Endothelial cell of umbilical vein (primary cell): ENCODE results near the gene USH2A. TPM values are rescaled to one million over a fixed set of nuclear protein-coding genes. Genes with fewer than 3 reads are reported as not detected.

Experiments used
- BruUV-seq: library from RNA; stranded (reverse); fragments of 400-500 nt; replicated peaks from 2 replicates; lab custom pipeline; 2021; lab: Mats Ljungman, UMichigan
- CTCF ChIA-PET: fragments of 300-600, 350-600 bp; sonication (Branson Sonifier 250); formaldehyde crosslinking; loops from one replicate; lab custom pipeline; 2021; ENCODE audit warnings: antibody characterized with exemption, inconsistent platforms; lab: Charles Lee
- POLR2A ChIA-PET: fragments of 300-600, 350-600 bp; sonication (Branson Sonifier 250); formaldehyde crosslinking; loops from one replicate; lab custom pipeline; 2021; ENCODE audit warnings: antibody characterized with exemption, inconsistent platforms; lab: Charles Lee
- DNase-seq: peaks from one replicate; pipeline ENCODE4 v3.0.0-alpha.2; 2011; ENCODE audit warnings: low read depth, low spot score
- FAIRE-seq: peaks from 2 replicates; lab custom pipeline; 2011; peaks lifted over from hg19 to GRCh38; lab: Jason Lieb, UNC
- H2AFZ ChIP-seq: 2 replicates; pipeline ENCODE4 v1.6.0; 2012; ENCODE audit warnings: low read depth, low read length, control low read depth, inconsistent platforms
- H3K27ac ChIP-seq: 2 replicates; pipeline ENCODE4 v1.5.1; 2011; ENCODE audit warnings: low read depth, mild to moderate bottlenecking, control low read depth, low read length, moderate library complexity; ENCODE audit not compliant: insufficient read depth
- H3K27me3 ChIP-seq, 2 experiments: 2 replicates each; pipeline versions ENCODE4 v1.6.0 to v1.6.1; 2011; ENCODE audit warnings: low read length in 2 of 2, mixed read lengths in 1 of 2; ENCODE audit not compliant: control insufficient read depth in 2 of 2, insufficient read depth in 2 of 2
- H3K36me3 ChIP-seq, 2 experiments: 2 replicates in 1 of 2; 3 replicates in 1 of 2; pipeline ENCODE4 v1.5.1; 2011; ENCODE audit warnings: low read length in 2 of 2, mild to moderate bottlenecking in 1 of 2, moderate library complexity in 1 of 2; ENCODE audit not compliant: control insufficient read depth in 2 of 2, insufficient read depth in 2 of 2; ENCODE audit errors: extremely low read depth in 1 of 2
- H3K4me1 ChIP-seq: 3 replicates; pipeline ENCODE4 v1.5.1; 2011; ENCODE audit warnings: mild to moderate bottlenecking, low read length; ENCODE audit not compliant: control insufficient read depth, insufficient read depth; ENCODE audit errors: extremely low read depth
- H3K4me2 ChIP-seq: 2 replicates; pipeline ENCODE4 v1.6.1; 2011; ENCODE audit warnings: low read length, control low read depth, mixed read lengths; ENCODE audit not compliant: insufficient read depth
- H3K4me3 ChIP-seq, 3 experiments: fragments of 200-600 bp in 1 of 3; sonication (generic), shearing (Covaris generic) in 1 of 3; replicated peaks in 1 of 3; 2 replicates each; pipeline ENCODE4 v1.5.1; 2011 to 2016; ENCODE audit warnings: control low read depth in 3 of 3, low read length in 3 of 3, mild to moderate bottlenecking in 2 of 3, inconsistent platforms in 1 of 3, low read depth in 1 of 3, moderate library complexity in 1 of 3; ENCODE audit not compliant: insufficient read depth in 1 of 3
- H3K79me2 ChIP-seq: 2 replicates; pipeline ENCODE4 v1.6.0; 2012; ENCODE audit warnings: low read length, inconsistent platforms; ENCODE audit not compliant: control insufficient read depth, insufficient read depth
- H3K9ac ChIP-seq: replicated peaks from 2 replicates; pipeline ENCODE3; 2011; ENCODE audit warnings: low read length, control low read depth; ENCODE audit not compliant: insufficient read depth; ENCODE audit errors: extremely low read depth
- H3K9me1 ChIP-seq: replicated peaks from 3 replicates; pipeline ENCODE4 v1.6.0; 2011; ENCODE audit warnings: mild to moderate bottlenecking, low read length; ENCODE audit not compliant: control insufficient read depth, insufficient read depth; ENCODE audit errors: extremely low read depth
- H3K9me3 ChIP-seq: replicated peaks from 2 replicates; pipeline ENCODE4 v1.5.1; 2012; ENCODE audit warnings: low read length, inconsistent platforms; ENCODE audit not compliant: control insufficient read depth, insufficient read depth
- H4K20me1 ChIP-seq: replicated peaks from 2 replicates; pipeline ENCODE3; 2011; ENCODE audit warnings: mild to moderate bottlenecking, low read length; ENCODE audit not compliant: control insufficient read depth, insufficient read depth; ENCODE audit errors: extremely low read depth
- EZH2 ChIP-seq: IDR thresholded peaks from 2 replicates; pipeline ENCODE4 v1.6.1; 2012; ENCODE audit warnings: borderline replicate concordance, low read depth, mild to moderate bottlenecking, moderate library complexity, low read length, inconsistent platforms; ENCODE audit not compliant: severe bottlenecking
- FOS ChIP-seq: IDR thresholded peaks from 2 replicates; pipeline ENCODE4 v1.6.1; 2011; ENCODE audit warnings: mild to moderate bottlenecking, low read length, moderate library complexity, borderline replicate concordance; ENCODE audit not compliant: insufficient read depth
- GATA2 ChIP-seq: IDR thresholded peaks from 2 replicates; pipeline ENCODE4 v1.7.0; 2011; ENCODE audit warnings: low read depth, mild to moderate bottlenecking, moderate library complexity, mixed read lengths, low read length; ENCODE audit not compliant: insufficient read length, insufficient read depth
- JUN ChIP-seq: IDR thresholded peaks from 2 replicates; pipeline ENCODE4 v1.6.1; 2011; ENCODE audit warnings: borderline replicate concordance, low read depth; ENCODE audit not compliant: insufficient read length, insufficient read depth
- MYC ChIP-seq: IDR thresholded peaks from one replicate; pipeline ENCODE4 v1.6.1; 2011; ENCODE audit warnings: mild to moderate bottlenecking, low read depth, low read length
- POLR2A ChIP-seq: IDR thresholded peaks from 2 replicates; pipeline ENCODE4 v1.6.1; 2012; ENCODE audit warnings: low read depth, mild to moderate bottlenecking, control low read depth, low read length
- POLR2AphosphoS5 ChIP-seq: IDR thresholded peaks from 2 replicates; pipeline ENCODE4 v1.6.1; 2012; ENCODE audit warnings: low read depth, mild to moderate bottlenecking, control low read depth, low read length, moderate library complexity; ENCODE audit not compliant: insufficient read depth
- dilution Hi-C: fragments of 300-500 bp; cut with MboI; formaldehyde crosslinking; loops from one replicate; pipeline ENCODE4 v1.15.0; 2019; ENCODE audit warnings: low sequenced_read_pairs; ENCODE audit not compliant: extremely low pct_ligation_motif_present
- intact Hi-C: fragments of 100-400 bp; cut with micrococcal nuclease; formaldehyde crosslinking; loops from one replicate; pipeline ENCODE4 v1.10.0; 2022
- polyA plus RNA-seq, 4 experiments: library from polyadenylated mRNA; depleted of rRNA in 3 of 4; stranded (reverse) in 3 of 4; unstranded in 1 of 4; fragments of >200 nt; gene quantifications; 2 replicates each; pipeline versions ENCODE4 v1.2.1 to v1.2.3, GENCODE V29; 2011 to 2012; ENCODE audit warnings: missing spikeins in 1 of 4
- total RNA-seq: library from RNA; stranded (reverse); gene quantifications from 2 replicates; pipeline ENCODE4 v1.2.3, GENCODE V29; 2021
- TF ChIP-seq, protein P1 (sequence below): IDR thresholded peaks from 2 replicates; pipeline ENCODE4 v1.6.1; 2011; ENCODE audit not compliant: insufficient read depth, insufficient read length
- TF ChIP-seq, protein P2 (sequence below), 2 donors: IDR thresholded peaks; 1 replicate in 1 of 2; 2 replicates in 1 of 2; pipeline ENCODE4 v1.5.1; 2011; ENCODE audit warnings: low read length in 2 of 2, mild to moderate bottlenecking in 2 of 2, moderate library complexity in 2 of 2, control low read depth in 1 of 2, inconsistent platforms in 1 of 2, low read depth in 1 of 2; ENCODE audit not compliant: insufficient read depth in 1 of 2; ENCODE audit errors: extremely low read depth in 1 of 2

Gene USH2A
- total and polyA plus RNA-seq, 2 donors (not counting 3 experiments of a cell fraction or from before 2014, with no cell fraction given), result not detected

GRCh38 chr1:215677112-215677511 lies 746.1 kb downstream of the USH2A start:
- H3K4me2 ChIP-seq, result no peak overlapping the region
- ChIA-PET POLR2A (no interaction called here), CTCF (no interaction called here)
- no peak overlapping the region for H2AFZ ChIP-seq
- no peak overlapping the region for H3K4me3 ChIP-seq
- H3K79me2 ChIP-seq, result no peaks in the 10 kb centered on the region
- no peak overlapping the region for H3K27ac ChIP-seq
- intact Hi-C loops, result no loop called here
- BruUV-seq, result no TSS peak
- H3K9me1 ChIP-seq, result no peaks in the 10 kb centered on the region
- dilution Hi-C loops, result no loop called here
- H3K9me3 ChIP-seq, result no peaks in the 10 kb centered on the region
- no peak for TF ChIP-seq POLR2AphosphoS5
- no peak for TF ChIP-seq JUN
- no peak for TF ChIP-seq MYC
- TF ChIP-seq GATA2, result no peak
- TF ChIP-seq EZH2, result no peak
- TF ChIP-seq, protein P1, sequence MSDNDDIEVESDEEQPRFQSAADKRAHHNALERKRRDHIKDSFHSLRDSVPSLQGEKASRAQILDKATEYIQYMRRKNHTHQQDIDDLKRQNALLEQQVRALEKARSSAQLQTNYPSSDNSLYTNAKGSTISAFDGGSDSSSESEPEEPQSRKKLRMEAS, result no peak
- no peak for TF ChIP-seq FOS
- TF ChIP-seq POLR2A, result no peak
- TF ChIP-seq, protein P2, sequence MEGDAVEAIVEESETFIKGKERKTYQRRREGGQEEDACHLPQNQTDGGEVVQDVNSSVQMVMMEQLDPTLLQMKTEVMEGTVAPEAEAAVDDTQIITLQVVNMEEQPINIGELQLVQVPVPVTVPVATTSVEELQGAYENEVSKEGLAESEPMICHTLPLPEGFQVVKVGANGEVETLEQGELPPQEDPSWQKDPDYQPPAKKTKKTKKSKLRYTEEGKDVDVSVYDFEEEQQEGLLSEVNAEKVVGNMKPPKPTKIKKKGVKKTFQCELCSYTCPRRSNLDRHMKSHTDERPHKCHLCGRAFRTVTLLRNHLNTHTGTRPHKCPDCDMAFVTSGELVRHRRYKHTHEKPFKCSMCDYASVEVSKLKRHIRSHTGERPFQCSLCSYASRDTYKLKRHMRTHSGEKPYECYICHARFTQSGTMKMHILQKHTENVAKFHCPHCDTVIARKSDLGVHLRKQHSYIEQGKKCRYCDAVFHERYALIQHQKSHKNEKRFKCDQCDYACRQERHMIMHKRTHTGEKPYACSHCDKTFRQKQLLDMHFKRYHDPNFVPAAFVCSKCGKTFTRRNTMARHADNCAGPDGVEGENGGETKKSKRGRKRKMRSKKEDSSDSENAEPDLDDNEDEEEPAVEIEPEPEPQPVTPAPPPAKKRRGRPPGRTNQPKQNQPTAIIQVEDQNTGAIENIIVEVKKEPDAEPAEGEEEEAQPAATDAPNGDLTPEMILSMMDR (IDR thresholded peaks at IDR 0.05; ENCODE audit: extremely low read depth in 1 of 2, insufficient read depth in 1 of 2, low read depth in 1 of 2, low read length in 2 of 2), result no peak
- H3K9ac ChIP-seq, result no peak overlapping the region
- H3K27me3 ChIP-seq, result no peaks in the 10 kb centered on the region
- DNase-seq, result no peak
- no peaks in the 10 kb centered on the region for H3K4me1 ChIP-seq
- FAIRE-seq, result no peak
- H3K36me3 ChIP-seq, result no peaks in the 10 kb centered on the region
- H4K20me1 ChIP-seq, result no peaks in the 10 kb centered on the region
